ENCODE results near the gene SEPTIN11.

The SEPTIN11 gene

DNA sequence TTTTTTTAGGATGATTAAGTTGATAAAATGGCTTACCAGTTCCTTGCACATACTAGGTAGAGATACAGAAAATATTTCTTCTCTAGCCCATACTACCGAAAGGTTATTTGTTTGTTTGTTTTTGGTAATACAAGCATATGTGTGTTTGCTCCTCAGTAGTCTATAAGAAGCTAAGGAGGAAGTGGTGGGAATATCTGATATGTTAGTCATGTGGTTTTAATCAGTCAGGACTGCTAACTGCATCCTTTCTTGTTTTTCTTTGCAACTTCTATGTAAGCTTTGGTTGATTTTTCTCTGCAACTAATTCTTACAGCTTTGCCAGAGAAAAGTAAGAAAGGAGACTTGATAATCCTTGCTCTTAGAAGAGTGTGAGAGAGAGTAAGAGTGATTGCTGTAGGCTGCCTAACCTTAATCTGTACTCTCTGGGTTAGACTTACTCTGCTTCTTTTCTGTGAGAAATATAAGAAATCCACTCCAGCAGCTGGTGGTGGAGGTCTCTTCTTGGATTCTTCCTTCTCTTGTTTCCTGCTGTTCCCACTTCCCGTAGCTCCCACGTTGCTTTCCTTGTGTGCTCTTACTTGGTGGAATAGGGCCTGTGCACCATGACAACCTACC, 28.3 kb downstream of the SEPTIN11 start:
- Histone ChIP-seq H3K79me2 (ENCODE audit: insufficient read depth, low read length) (peaks cover 8% of the 10 kb centered on the region; the same call in 1 of the 2 replicates), H4K20me1 (ENCODE audit: low read depth, low read length) (no peaks in the 10 kb centered on the region), H3K27me3 (ENCODE audit: low read length) (no peaks in the 10 kb centered on the region), H2AFZ (ENCODE audit: low read depth, low read length, severe bottlenecking) (no peak overlapping the region), H3K4me2 (ENCODE audit: low read depth, low read length, poor library complexity, severe bottlenecking) (no peak overlapping the region), H3K9me3 (ENCODE audit: insufficient read depth, low read length) (no peaks in the 10 kb centered on the region), H3F3A (ENCODE audit: insufficient read depth) (no peaks in the 10 kb centered on the region), H3K4me3 (ENCODE audit: insufficient read depth, low read length, poor library complexity, severe bottlenecking) (no peak overlapping the region), H3K27ac (ENCODE audit: low read depth, low read length) (no peak overlapping the region), H3K9ac (ENCODE audit: low read length) (no peak overlapping the region), H3K36me3 (ENCODE audit: low read length) (no peaks in the 10 kb centered on the region), H3K9me2 (replicated peaks; ENCODE audit: insufficient read depth, low read length) (no peaks in the 10 kb centered on the region)
- no peak for TF ChIP-seq EZH2phosphoT487 (conservative IDR thresholded peaks at IDR 0.05; ENCODE audit: low read length)
- TF ChIP-seq, protein P1, sequence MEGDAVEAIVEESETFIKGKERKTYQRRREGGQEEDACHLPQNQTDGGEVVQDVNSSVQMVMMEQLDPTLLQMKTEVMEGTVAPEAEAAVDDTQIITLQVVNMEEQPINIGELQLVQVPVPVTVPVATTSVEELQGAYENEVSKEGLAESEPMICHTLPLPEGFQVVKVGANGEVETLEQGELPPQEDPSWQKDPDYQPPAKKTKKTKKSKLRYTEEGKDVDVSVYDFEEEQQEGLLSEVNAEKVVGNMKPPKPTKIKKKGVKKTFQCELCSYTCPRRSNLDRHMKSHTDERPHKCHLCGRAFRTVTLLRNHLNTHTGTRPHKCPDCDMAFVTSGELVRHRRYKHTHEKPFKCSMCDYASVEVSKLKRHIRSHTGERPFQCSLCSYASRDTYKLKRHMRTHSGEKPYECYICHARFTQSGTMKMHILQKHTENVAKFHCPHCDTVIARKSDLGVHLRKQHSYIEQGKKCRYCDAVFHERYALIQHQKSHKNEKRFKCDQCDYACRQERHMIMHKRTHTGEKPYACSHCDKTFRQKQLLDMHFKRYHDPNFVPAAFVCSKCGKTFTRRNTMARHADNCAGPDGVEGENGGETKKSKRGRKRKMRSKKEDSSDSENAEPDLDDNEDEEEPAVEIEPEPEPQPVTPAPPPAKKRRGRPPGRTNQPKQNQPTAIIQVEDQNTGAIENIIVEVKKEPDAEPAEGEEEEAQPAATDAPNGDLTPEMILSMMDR (IDR thresholded peaks at IDR 0.05; ENCODE audit: insufficient read depth, low read length, poor library complexity, severe bottlenecking) = no peak

DNA sequence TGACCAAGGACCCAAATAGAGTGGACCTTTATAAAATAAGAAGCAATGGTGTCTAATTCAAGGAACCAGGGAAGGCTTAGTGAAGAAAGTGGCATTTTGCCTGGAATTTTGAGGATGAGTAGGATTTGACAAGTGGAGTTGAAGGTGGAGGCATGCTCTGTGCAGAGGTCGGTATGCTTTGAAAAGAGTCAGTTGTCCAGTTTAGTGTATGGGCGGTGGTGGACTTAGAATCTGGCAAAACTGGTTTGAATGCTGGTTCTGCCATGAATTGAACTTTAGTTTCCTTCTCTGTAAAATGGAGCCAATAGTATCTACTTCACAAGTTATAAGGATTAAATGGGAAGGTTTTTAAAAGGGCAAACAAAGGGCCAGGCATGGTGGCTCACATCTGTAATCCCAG, 29.7 kb downstream of the SEPTIN11 start:
- TF ChIP-seq, protein P1 (IDR thresholded peaks at IDR 0.05; ENCODE audit: insufficient read depth, low read length, poor library complexity, severe bottlenecking) = no peak
- no peak for TF ChIP-seq EZH2phosphoT487 (conservative IDR thresholded peaks at IDR 0.05; ENCODE audit: low read length)
- no peak overlapping the region for H3K4me2 ChIP-seq (ENCODE audit: low read depth, low read length, poor library complexity, severe bottlenecking)
- H4K20me1 ChIP-seq (ENCODE audit: low read depth, low read length) = no peaks in the 10 kb centered on the region
- no peak overlapping the region for H3K9ac ChIP-seq (ENCODE audit: low read length)
- no peaks in the 10 kb centered on the region for H3F3A ChIP-seq (ENCODE audit: insufficient read depth)
- H3K4me3 ChIP-seq (ENCODE audit: insufficient read depth, low read length, poor library complexity, severe bottlenecking) = no peak overlapping the region
- H3K79me2 ChIP-seq (ENCODE audit: insufficient read depth, low read length) = peaks cover 11% of the 10 kb centered on the region; the same call in 1 of the 2 replicates
- H3K27ac ChIP-seq (ENCODE audit: low read depth, low read length) = no peak overlapping the region
- no peak overlapping the region for H2AFZ ChIP-seq (ENCODE audit: low read depth, low read length, severe bottlenecking)
- H3K9me3 ChIP-seq (ENCODE audit: insufficient read depth, low read length) = no peaks in the 10 kb centered on the region
- no peaks in the 10 kb centered on the region for H3K9me2 ChIP-seq (replicated peaks; ENCODE audit: insufficient read depth, low read length)
- H3K36me3 ChIP-seq (ENCODE audit: low read length) = no peaks in the 10 kb centered on the region
- H3K27me3 ChIP-seq (ENCODE audit: low read length) = no peaks in the 10 kb centered on the region

GRCh38 chr4:76980261-76980660, 30.7 kb downstream of the SEPTIN11 start:
- H3K36me3 ChIP-seq (ENCODE audit: low read length) = no peaks in the 10 kb centered on the region
- no peak overlapping the region for H3K4me3 ChIP-seq (ENCODE audit: insufficient read depth, low read length, poor library complexity, severe bottlenecking)
- no peak overlapping the region for H2AFZ ChIP-seq (ENCODE audit: low read depth, low read length, severe bottlenecking)
- no peak for TF ChIP-seq EZH2phosphoT487 (conservative IDR thresholded peaks at IDR 0.05; ENCODE audit: low read length)
- no peaks in the 10 kb centered on the region for H4K20me1 ChIP-seq (ENCODE audit: low read depth, low read length)
- no peaks in the 10 kb centered on the region for H3K9me3 ChIP-seq (ENCODE audit: insufficient read depth, low read length)
- peaks cover 11% of the 10 kb centered on the region; the same call in 1 of the 2 replicates for H3K79me2 ChIP-seq (ENCODE audit: insufficient read depth, low read length)
- H3K27ac ChIP-seq (ENCODE audit: low read depth, low read length) = no peak overlapping the region
- H3K9me2 ChIP-seq (replicated peaks; ENCODE audit: insufficient read depth, low read length) = no peaks in the 10 kb centered on the region
- H3K4me2 ChIP-seq (ENCODE audit: low read depth, low read length, poor library complexity, severe bottlenecking) = no peak overlapping the region
- no peaks in the 10 kb centered on the region for H3K27me3 ChIP-seq (ENCODE audit: low read length)
- H3K9ac ChIP-seq (ENCODE audit: low read length) = no peak overlapping the region
- H3F3A ChIP-seq (ENCODE audit: insufficient read depth) = no peaks in the 10 kb centered on the region

DNA sequence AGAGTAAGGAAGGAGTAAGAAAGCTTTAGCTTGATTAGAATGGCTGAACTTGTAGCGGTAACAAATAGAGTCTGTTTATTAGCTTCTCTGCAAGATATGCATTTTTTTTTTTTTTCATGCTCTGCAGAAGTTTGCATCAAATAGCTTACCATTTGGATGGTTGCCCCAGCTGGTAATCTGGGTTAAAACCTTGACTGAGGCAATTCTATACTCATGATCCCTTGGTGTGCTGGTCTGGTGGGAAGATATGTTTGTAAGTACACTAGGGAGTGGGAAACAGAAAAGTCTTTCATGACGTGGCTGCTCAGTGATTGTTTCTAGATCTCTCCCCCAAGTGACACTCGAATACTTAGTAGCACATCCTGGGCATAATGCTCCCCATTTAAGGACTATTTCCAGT, 32.1 kb downstream of the SEPTIN11 start:
- Histone ChIP-seq H3K36me3 (ENCODE audit: low read length) (no peaks in the 10 kb centered on the region), H4K20me1 (ENCODE audit: low read depth, low read length) (no peaks in the 10 kb centered on the region), H3F3A (ENCODE audit: insufficient read depth) (no peaks in the 10 kb centered on the region), H3K9me2 (replicated peaks; ENCODE audit: insufficient read depth, low read length) (no peaks in the 10 kb centered on the region), H3K27ac (ENCODE audit: low read depth, low read length) (no peak overlapping the region), H3K27me3 (ENCODE audit: low read length) (no peaks in the 10 kb centered on the region), H3K9me3 (ENCODE audit: insufficient read depth, low read length) (no peaks in the 10 kb centered on the region), H3K9ac (ENCODE audit: low read length) (no peak overlapping the region), H3K79me2 (ENCODE audit: insufficient read depth, low read length) (peaks cover 11% of the 10 kb centered on the region; the same call in 1 of the 2 replicates), H3K4me3 (ENCODE audit: insufficient read depth, low read length, poor library complexity, severe bottlenecking) (no peak overlapping the region), H3K4me2 (ENCODE audit: low read depth, low read length, poor library complexity, severe bottlenecking) (no peak overlapping the region), H2AFZ (ENCODE audit: low read depth, low read length, severe bottlenecking) (no peak overlapping the region)
- TF ChIP-seq, protein P1 (IDR thresholded peaks at IDR 0.05; ENCODE audit: insufficient read depth, low read length, poor library complexity, severe bottlenecking) = no peak
- TF ChIP-seq EZH2phosphoT487 (conservative IDR thresholded peaks at IDR 0.05; ENCODE audit: low read length) = no peak
